HCT116 (cell line): ENCODE results near the gene SFXN5. TPM values are rescaled to one million over a fixed set of nuclear protein-coding genes. Genes with fewer than 3 reads are reported as not detected.
A peak's percentile ranks its signal among the peaks of the same experiment; 100 is the strongest.

ENCODE experiments used
- ATAC-seq: fragments of 200-7000 bp; cut with Tn5 transposase; 2 replicates; pipeline ENCODE4 v1.9.1; 2020; ENCODE audit warnings: mild to moderate bottlenecking, moderate library complexity
- BruUV-seq: library from RNA; stranded (reverse); fragments of 400-500 nt; replicated peaks from 2 replicates; lab custom pipeline; 2021; lab: Mats Ljungman, UMichigan
- CTCF ChIA-PET: fragments of 300-600 bp; sonication (Branson Sonifier 250); formaldehyde crosslinking; loops from one replicate; lab custom pipeline; 2021; ENCODE audit warnings: antibody characterized with exemption; lab: Charles Lee
- POLR2A ChIA-PET: fragments of 300-600, 350-600 bp; sonication (Branson Sonifier 250); formaldehyde crosslinking; loops from one replicate; lab custom pipeline; 2021; ENCODE audit warnings: antibody characterized with exemption; lab: Charles Lee
- RAD21 ChIA-PET, 2 experiments: fragments of 300-600 bp; sonication (Branson Sonifier 250); formaldehyde crosslinking; loops; one replicate each; lab custom pipeline; 2023; ENCODE audit warnings: low total read pairs in 2 of 2; ENCODE audit not compliant: uncharacterized antibody in 2 of 2, unreplicated experiment in 2 of 2, low non-redundant PET in 1 of 2; lab: Charles Lee
- DNase-seq: peaks from one replicate; pipeline ENCODE4 v3.0.0-alpha.2; 2010; ENCODE audit warnings: low read depth, low spot score
- H2AFZ ChIP-seq: fragments of 200-600 bp; shearing (Covaris generic), sonication (generic); 2 replicates; pipeline ENCODE4 v1.6.1; 2017; ENCODE audit warnings: low read depth, mixed run types, mixed read lengths, antibody characterized with exemption, low read length; ENCODE audit not compliant: poor library complexity, severe bottlenecking
- H3K27ac ChIP-seq: 2 replicates; pipeline ENCODE4 v1.5.1; 2012; ENCODE audit warnings: low read depth, low read length
- H3K27me3 ChIP-seq: fragments of 200-600 bp; sonication (generic); 2 replicates; pipeline ENCODE4 v1.6.1; 2016; ENCODE audit warnings: mixed run types, low read length, mixed read lengths; ENCODE audit not compliant: insufficient read depth
- H3K36me3 ChIP-seq, 2 experiments: fragments of 200-500 bp in 1 of 2; fragments of 200-600 bp in 1 of 2; sonication (Bioruptor generic) in 1 of 2; sonication (generic) in 1 of 2; 2 replicates each; pipeline versions ENCODE4 v1.5.1 to v1.6.1; 2014 to 2016; ENCODE audit warnings: low read length in 2 of 2, inconsistent platforms in 1 of 2, mixed read lengths in 1 of 2, mixed run types in 1 of 2; ENCODE audit not compliant: insufficient read depth in 2 of 2, control insufficient read depth in 1 of 2
- H3K4me1 ChIP-seq, 2 experiments: fragments of 200-600 bp in 1 of 2; sonication (generic) in 1 of 2; 2 replicates each; pipeline versions ENCODE4 v1.5.1 to v1.6.1; 2012 to 2017; ENCODE audit warnings: low read length in 2 of 2, inconsistent platforms in 1 of 2, mild to moderate bottlenecking in 1 of 2, mixed read lengths in 1 of 2, mixed run types in 1 of 2, moderate library complexity in 1 of 2; ENCODE audit not compliant: insufficient read depth in 2 of 2, control insufficient read depth in 1 of 2
- H3K4me2 ChIP-seq: fragments of 200-600 bp; sonication (generic); 2 replicates; pipeline ENCODE4 v1.6.1; 2017; ENCODE audit warnings: mixed run types, low read length, mixed read lengths
- H3K4me3 ChIP-seq, 2 experiments: fragments of 200-600 bp in 1 of 2; sonication (generic) in 1 of 2; replicated peaks in 1 of 2; 2 replicates each; pipeline ENCODE4 v1.5.1; 2011 to 2016; ENCODE audit warnings: low read length in 2 of 2, control low read depth in 1 of 2, low read depth in 1 of 2, mild to moderate bottlenecking in 1 of 2, mixed read lengths in 1 of 2, mixed run types in 1 of 2
- H3K79me2 ChIP-seq: fragments of 200-600 bp; sonication (generic); 2 replicates; pipeline ENCODE4 v1.6.1; 2017; ENCODE audit warnings: mild to moderate bottlenecking, mixed run types, low read length, moderate library complexity, mixed read lengths; ENCODE audit not compliant: insufficient read depth
- H3K9ac ChIP-seq: fragments of 200-600 bp; sonication (generic); 2 replicates; pipeline ENCODE4 v1.6.1; 2016; ENCODE audit warnings: low read length, mixed read lengths
- H3K9me2 ChIP-seq: fragments of 200-600 bp; sonication (generic), shearing (Covaris generic); 2 replicates; pipeline ENCODE4 v1.6.1; 2017; ENCODE audit warnings: mixed run types, mild to moderate bottlenecking, moderate library complexity; ENCODE audit not compliant: insufficient read depth
- H3K9me3 ChIP-seq, 2 experiments: fragments of 200-500 bp in 1 of 2; fragments of 200-600 bp in 1 of 2; sonication (Bioruptor generic) in 1 of 2; sonication (generic) in 1 of 2; 2 replicates each; pipeline ENCODE4 v1.6.1; 2014 to 2017; ENCODE audit warnings: low read length in 2 of 2, mixed read lengths in 2 of 2, inconsistent platforms in 1 of 2, low read depth in 1 of 2, mild to moderate bottlenecking in 1 of 2, mixed run types in 1 of 2, moderate library complexity in 1 of 2; ENCODE audit not compliant: control insufficient read depth in 1 of 2, insufficient read depth in 1 of 2
- H4K20me1 ChIP-seq: fragments of 200-600 bp; sonication (generic), shearing (Covaris generic); 2 replicates; pipeline ENCODE4 v1.6.1; 2017; ENCODE audit warnings: mixed run types, mild to moderate bottlenecking, moderate library complexity; ENCODE audit not compliant: insufficient read depth
- CBX3 ChIP-seq: IDR thresholded peaks from 2 replicates; pipeline ENCODE4 v1.6.1; 2012; ENCODE audit warnings: low read depth
- CEBPB ChIP-seq: IDR thresholded peaks from 2 replicates; pipeline ENCODE4 v1.6.1; 2012; ENCODE audit warnings: low read depth
- CTCF ChIP-seq, 3 experiments: fragments of 200-600 bp in 1 of 3; sonication (generic) in 1 of 3; IDR thresholded peaks in 2 of 3; conservative IDR thresholded peaks in 1 of 3; 2 replicates each; pipeline ENCODE4 v1.5.1; 2012 to 2017; ENCODE audit warnings: low read depth in 2 of 3, low read length in 2 of 3, antibody characterized with exemption in 1 of 3, borderline replicate concordance in 1 of 3, control low read depth in 1 of 3, mild to moderate bottlenecking in 1 of 3, mixed read lengths in 1 of 3, mixed run types in 1 of 3, moderate library complexity in 1 of 3; ENCODE audit not compliant: insufficient read depth in 1 of 3
- EGR1 ChIP-seq: IDR thresholded peaks from 2 replicates; pipeline ENCODE4 v1.6.1; 2012; ENCODE audit warnings: low read depth
- ELF1 ChIP-seq: IDR thresholded peaks from 2 replicates; pipeline ENCODE4 v1.6.1; 2012; ENCODE audit warnings: low read depth, borderline replicate concordance
- EZH2 ChIP-seq: fragments of 200-600 bp; sonication (generic); IDR thresholded peaks from 2 replicates; pipeline ENCODE4 v1.6.1; 2017; ENCODE audit warnings: antibody characterized with exemption, mixed run types
- EZH2phosphoT487 ChIP-seq: fragments of 200-600 bp; IDR thresholded peaks from 2 replicates; pipeline ENCODE4 v1.6.1; 2018; ENCODE audit warnings: antibody characterized with exemption, borderline replicate concordance
- FOSL1 ChIP-seq: IDR thresholded peaks from 2 replicates; pipeline ENCODE4 v1.6.1; 2012; ENCODE audit warnings: low read depth
- JUND ChIP-seq: IDR thresholded peaks from 2 replicates; pipeline ENCODE4 v1.6.1; 2012
- POLR2A ChIP-seq: IDR thresholded peaks from 2 replicates; pipeline ENCODE4 v1.7.0; 2011; ENCODE audit warnings: borderline replicate concordance; ENCODE audit not compliant: insufficient read depth, insufficient read length; ENCODE audit errors: extremely low read depth
- POLR2AphosphoS5 ChIP-seq: IDR thresholded peaks from 2 replicates; pipeline ENCODE4 v1.6.1; 2011; ENCODE audit warnings: mild to moderate bottlenecking, low read depth, low read length, moderate library complexity
- RAD21 ChIP-seq: IDR thresholded peaks from 2 replicates; pipeline ENCODE4 v1.6.1; 2012; ENCODE audit warnings: low read depth, mild to moderate bottlenecking
- SIN3A ChIP-seq: IDR thresholded peaks from 2 replicates; pipeline ENCODE4 v1.6.1; 2012; ENCODE audit warnings: low read depth
- SP1 ChIP-seq: IDR thresholded peaks from 2 replicates; pipeline ENCODE4 v1.6.1; 2012; ENCODE audit warnings: low read depth
- SRF ChIP-seq: IDR thresholded peaks from 2 replicates; pipeline ENCODE4 v1.6.1; 2012; ENCODE audit warnings: low read depth
- TCF7L2 ChIP-seq: IDR thresholded peaks from 2 replicates; pipeline ENCODE4 v1.7.0; 2011; ENCODE audit warnings: borderline replicate concordance, inconsistent platforms; ENCODE audit not compliant: insufficient read depth, insufficient read length; ENCODE audit errors: extremely low read depth
- YY1 ChIP-seq: IDR thresholded peaks from 2 replicates; pipeline ENCODE4 v1.6.1; 2011; ENCODE audit warnings: low read length, low read depth, moderate library complexity, mild to moderate bottlenecking; ENCODE audit not compliant: insufficient replicate concordance; ENCODE audit errors: extremely low read depth
- ZFX ChIP-seq: fragments of 450-650 bp; IDR thresholded peaks from 2 replicates; pipeline ENCODE4 v1.6.1; 2017
- ZNF274 ChIP-seq: fragments of 200-500 bp; sonication (Bioruptor generic); IDR thresholded peaks from 2 replicates; pipeline ENCODE4 v1.6.1; 2014; ENCODE audit warnings: mild to moderate bottlenecking, low read depth, low read length, inconsistent platforms
- intact Hi-C: fragments of 100-400 bp; cut with micrococcal nuclease; formaldehyde crosslinking; loops from 2 replicates; pipeline ENCODE4 v1.10.0; 2022
- total RNA-seq: library from RNA; stranded (reverse); gene quantifications from one replicate; pipeline ENCODE4 v1.2.1, GENCODE V29; 2021; ENCODE audit not compliant: unreplicated experiment
- TF ChIP-seq, protein P1 (sequence below): IDR thresholded peaks from 2 replicates; pipeline ENCODE4 v1.6.1; 2012; ENCODE audit warnings: low read depth
- TF ChIP-seq, protein P2 (sequence below): IDR thresholded peaks from 2 replicates; pipeline ENCODE4 v1.6.1; 2012
- TF ChIP-seq, protein P3 (sequence below): IDR thresholded peaks from 2 replicates; pipeline ENCODE4 v1.6.1; 2012

The SFXN5 gene
- total RNA-seq, 1 experiment from 2014 or later: 10.0 TPM

DNA sequence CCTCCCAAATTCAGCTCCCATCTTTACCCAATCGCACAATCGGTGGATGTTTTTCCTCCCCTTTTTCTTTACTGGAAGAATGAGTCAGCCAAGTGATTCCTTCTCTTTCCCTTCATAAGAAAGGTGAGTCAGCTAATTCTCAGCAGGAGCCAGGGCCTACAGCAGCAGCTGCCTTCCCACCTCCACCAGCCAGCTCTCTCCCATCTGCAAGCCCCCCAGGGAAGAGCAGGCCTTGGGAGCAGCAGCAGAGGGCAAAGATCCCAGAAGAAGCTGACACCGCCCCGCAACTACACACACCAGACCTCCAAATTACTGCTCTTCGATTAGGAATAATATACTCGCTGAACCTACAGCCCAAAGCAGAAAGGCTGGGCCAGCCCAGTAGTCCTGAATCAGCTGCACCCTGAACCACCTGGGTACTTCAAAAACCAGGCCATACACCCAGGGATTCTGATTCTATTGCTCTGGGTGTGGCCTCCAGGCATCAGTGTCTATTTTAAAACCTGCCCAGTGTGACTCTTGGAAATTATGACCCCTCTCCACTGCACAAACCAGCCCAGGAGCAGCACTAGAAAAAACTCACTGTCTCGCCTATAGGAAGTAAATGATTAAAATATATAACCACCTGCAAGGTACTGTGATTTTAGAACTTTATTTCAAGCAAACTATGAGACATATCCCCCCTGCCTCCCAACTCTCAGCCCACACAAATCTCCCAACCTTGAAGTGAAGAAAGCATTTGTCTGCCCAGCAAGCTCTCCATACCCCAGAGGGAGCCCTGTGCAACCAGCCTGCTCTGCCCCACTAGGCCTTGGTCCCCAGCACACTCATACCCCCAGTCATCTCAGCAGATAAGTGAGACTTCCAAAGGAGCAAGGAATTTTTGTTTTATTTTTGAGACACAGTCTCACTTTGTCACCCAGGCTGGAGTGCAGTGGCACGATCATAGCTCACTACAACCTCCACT, 7.3 kb downstream of the SFXN5 start:
- ChIA-PET RAD21 (no interaction called here), POLR2A (no interaction called here), CTCF (interaction anchor here (0.6 to 1.8 kb wide), 3 partner anchors 85 to 113 kb away, joined by 4 to 7 read pairs (median 4); no protein-coding TSS in a partner anchor)
- Histone ChIP-seq H3K9me2 (no peaks in the 10 kb centered on the region), H3K79me2 (peaks cover 58% of the 10 kb centered on the region), H4K20me1 (no peaks in the 10 kb centered on the region), H3K36me3 (no peaks in the 10 kb centered on the region), H3K4me3 (peak overlapping the region; percentile 24 to 45), H3K27me3 (no peaks in the 10 kb centered on the region), H3K9ac (peak overlapping the region; percentile 64), H2AFZ (no peak overlapping the region), H3K27ac (peak overlapping the region; percentile 91), H3K4me2 (peak overlapping the region; percentile 80), H3K4me1 (peaks cover 31 to 43% of the 10 kb centered on the region in 2 experiments), H3K9me3 (no peaks in the 10 kb centered on the region)
- no TSS peak for BruUV-seq
- intact Hi-C loops: no loop called here
- ATAC-seq (peak; percentile 86), DNase-seq (peak; percentile 68)
- TF ChIP-seq EZH2phosphoT487: no peak
- no peak for TF ChIP-seq EGR1
- TF ChIP-seq CTCF (IDR thresholded peaks at IDR 0.05 in 2 of 3, conservative IDR thresholded peaks at IDR 0.05 in 1 of 3; ENCODE audit: borderline replicate concordance in 1 of 3, insufficient read depth in 1 of 3, low read depth in 2 of 3, low read length in 2 of 3): no peak
- no peak for TF ChIP-seq ZNF274
- peak; percentile 36; the same call in 1 of the 2 replicates for TF ChIP-seq ZFX
- no peak for TF ChIP-seq ELF1
- TF ChIP-seq SRF: no peak
- peak; percentile 76 for TF ChIP-seq SP1
- no peak for TF ChIP-seq POLR2A
- no peak for TF ChIP-seq TCF7L2
- TF ChIP-seq RAD21: 0 out of 2 replicates have a peak, but pooled peaks have one; percentile 3
- TF ChIP-seq SIN3A: peak; percentile 50
- TF ChIP-seq CEBPB: no peak
- peak; percentile 22; the same call in 1 of the 2 replicates for TF ChIP-seq POLR2AphosphoS5
- no peak for TF ChIP-seq EZH2
- TF ChIP-seq, protein P1, sequence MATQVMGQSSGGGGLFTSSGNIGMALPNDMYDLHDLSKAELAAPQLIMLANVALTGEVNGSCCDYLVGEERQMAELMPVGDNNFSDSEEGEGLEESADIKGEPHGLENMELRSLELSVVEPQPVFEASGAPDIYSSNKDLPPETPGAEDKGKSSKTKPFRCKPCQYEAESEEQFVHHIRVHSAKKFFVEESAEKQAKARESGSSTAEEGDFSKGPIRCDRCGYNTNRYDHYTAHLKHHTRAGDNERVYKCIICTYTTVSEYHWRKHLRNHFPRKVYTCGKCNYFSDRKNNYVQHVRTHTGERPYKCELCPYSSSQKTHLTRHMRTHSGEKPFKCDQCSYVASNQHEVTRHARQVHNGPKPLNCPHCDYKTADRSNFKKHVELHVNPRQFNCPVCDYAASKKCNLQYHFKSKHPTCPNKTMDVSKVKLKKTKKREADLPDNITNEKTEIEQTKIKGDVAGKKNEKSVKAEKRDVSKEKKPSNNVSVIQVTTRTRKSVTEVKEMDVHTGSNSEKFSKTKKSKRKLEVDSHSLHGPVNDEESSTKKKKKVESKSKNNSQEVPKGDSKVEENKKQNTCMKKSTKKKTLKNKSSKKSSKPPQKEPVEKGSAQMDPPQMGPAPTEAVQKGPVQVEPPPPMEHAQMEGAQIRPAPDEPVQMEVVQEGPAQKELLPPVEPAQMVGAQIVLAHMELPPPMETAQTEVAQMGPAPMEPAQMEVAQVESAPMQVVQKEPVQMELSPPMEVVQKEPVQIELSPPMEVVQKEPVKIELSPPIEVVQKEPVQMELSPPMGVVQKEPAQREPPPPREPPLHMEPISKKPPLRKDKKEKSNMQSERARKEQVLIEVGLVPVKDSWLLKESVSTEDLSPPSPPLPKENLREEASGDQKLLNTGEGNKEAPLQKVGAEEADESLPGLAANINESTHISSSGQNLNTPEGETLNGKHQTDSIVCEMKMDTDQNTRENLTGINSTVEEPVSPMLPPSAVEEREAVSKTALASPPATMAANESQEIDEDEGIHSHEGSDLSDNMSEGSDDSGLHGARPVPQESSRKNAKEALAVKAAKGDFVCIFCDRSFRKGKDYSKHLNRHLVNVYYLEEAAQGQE: no peak
- TF ChIP-seq, protein P2, sequence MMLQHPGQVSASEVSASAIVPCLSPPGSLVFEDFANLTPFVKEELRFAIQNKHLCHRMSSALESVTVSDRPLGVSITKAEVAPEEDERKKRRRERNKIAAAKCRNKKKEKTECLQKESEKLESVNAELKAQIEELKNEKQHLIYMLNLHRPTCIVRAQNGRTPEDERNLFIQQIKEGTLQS: no peak
- TF ChIP-seq FOSL1: peak; percentile 88
- peak; percentile 78; the same call in 1 of the 2 replicates for TF ChIP-seq CBX3
- TF ChIP-seq JUND: peak; percentile 87
- TF ChIP-seq YY1: peak; percentile 40
- TF ChIP-seq, protein P3, sequence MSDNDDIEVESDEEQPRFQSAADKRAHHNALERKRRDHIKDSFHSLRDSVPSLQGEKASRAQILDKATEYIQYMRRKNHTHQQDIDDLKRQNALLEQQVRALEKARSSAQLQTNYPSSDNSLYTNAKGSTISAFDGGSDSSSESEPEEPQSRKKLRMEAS: peak; percentile 28; the same call in 1 of the 2 replicates
